Hepatocyte (in vitro differentiated cells): Measurements from ENCODE around the gene EFCAB7.

ENCODE experiments used
- CTCF ChIP-seq: fragments of 200-600 bp; sonication (generic); IDR thresholded peaks from 2 replicates; pipeline ENCODE4 v1.5.1; 2016; ENCODE audit warnings: antibody characterized with exemption, mild to moderate bottlenecking; ENCODE audit not compliant: poor library complexity
- EZH2 ChIP-seq: fragments of 200-600 bp; sonication (generic); IDR thresholded peaks from 2 replicates; pipeline ENCODE4 v1.6.1; 2016; ENCODE audit warnings: antibody characterized with exemption, mild to moderate bottlenecking, borderline replicate concordance
- EZH2phosphoT487 ChIP-seq: fragments of 200-600 bp; sonication (generic); IDR thresholded peaks from one replicate; pipeline ENCODE4 v1.6.1; 2018; ENCODE audit warnings: antibody characterized with exemption, mild to moderate bottlenecking, low read depth, moderate library complexity; ENCODE audit not compliant: unreplicated experiment, severe bottlenecking

DNA sequence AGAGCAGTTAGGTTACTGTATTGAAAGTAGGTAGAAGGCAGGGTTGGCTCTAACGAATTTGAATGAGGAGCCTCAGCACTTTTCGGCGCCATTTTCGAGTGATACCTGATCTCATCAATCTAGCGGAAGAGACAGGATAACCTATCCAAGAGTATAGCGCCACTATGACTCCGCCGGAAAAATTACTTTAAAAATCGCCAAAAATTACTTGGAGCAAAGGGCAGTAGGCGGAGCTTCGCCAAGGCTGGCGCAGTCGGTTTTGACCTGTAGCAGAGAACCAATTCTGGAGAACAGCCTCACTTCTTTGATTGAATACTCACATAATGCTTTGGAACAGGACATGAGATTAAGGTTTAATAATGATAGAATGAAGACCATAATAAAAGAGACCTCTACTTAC lies 25.6 kb downstream of the EFCAB7 start:
- TF ChIP-seq CTCF (no peak), EZH2 (no peak), EZH2phosphoT487 (no peak)
